DMS114 treated with DMSO at 0.1 percent for 48 hours (cell line): ENCODE data around the gene SHC4.

ENCODE experiments used
- DNase-seq: peaks from one replicate; lab custom pipeline; 2025; ENCODE audit not compliant: unreplicated experiment; lab: John Stamatoyannopoulos, UW

Gene SHC4

GRCh38 chr15:48968066-48968465, 4.3 kb upstream of the SHC4 start:
- DNase-seq = no peak

- DNase-seq = no peak
Observed at GRCh38 chr15:48967336-48967735, 3.6 kb upstream of the SHC4 start.

GRCh38 chr15:48966595-48967301, 3.0 kb upstream of the SHC4 start:
- DNase-seq = no peak

- no peak for DNase-seq
Observed at GRCh38 chr15:48965972-48966371, 2.3 kb upstream of the SHC4 start.

- DNase-seq = no peak
Observed at GRCh38 chr15:48964898-48965297, 1.2 kb upstream of the SHC4 start.

- no peak for DNase-seq
Observed at GRCh38 chr15:48962662-48963523, 826 bp downstream of the SHC4 start.

GRCh38 chr15:48955967-48956366, 7.8 kb downstream of the SHC4 start:
- no peak for DNase-seq

- DNase-seq = no peak
Observed at GRCh38 chr15:48955370-48955769, 8.3 kb downstream of the SHC4 start.

GRCh38 chr15:48954538-48954937, 9.2 kb downstream of the SHC4 start:
- DNase-seq = no peak

- DNase-seq = no peak
Observed at GRCh38 chr15:48946840-48947187, 16.9 kb downstream of the SHC4 start.

- DNase-seq = no peak
Observed at GRCh38 chr15:48946074-48946839, 17.5 kb downstream of the SHC4 start.

GRCh38 chr15:48945386-48945785, 18.3 kb downstream of the SHC4 start:
- DNase-seq = no peak

GRCh38 chr15:48941904-48942303, 21.8 kb downstream of the SHC4 start:
- no peak for DNase-seq

GRCh38 chr15:48940508-48940907, 23.2 kb downstream of the SHC4 start:
- no peak for DNase-seq

- DNase-seq = no peak
Observed at GRCh38 chr15:48939648-48940047, 24.1 kb downstream of the SHC4 start.

GRCh38 chr15:48937886-48938285, 25.8 kb downstream of the SHC4 start:
- no peak for DNase-seq

GRCh38 chr15:48936666-48937065, 27.1 kb downstream of the SHC4 start:
- DNase-seq = no peak

- no peak for DNase-seq
Observed at GRCh38 chr15:48935236-48935635, 28.5 kb downstream of the SHC4 start.

- no peak for DNase-seq
Observed at GRCh38 chr15:48930735-48931134, 33.0 kb downstream of the SHC4 start.

GRCh38 chr15:48929661-48930060, 34.1 kb downstream of the SHC4 start:
- no peak for DNase-seq

- no peak for DNase-seq
Observed at GRCh38 chr15:48928877-48929538, 34.7 kb downstream of the SHC4 start.
